BJ (cell line): ENCODE results near the gene LZTR1. TPM values are rescaled to one million over a fixed set of nuclear protein-coding genes. Genes with fewer than 3 reads are reported as not detected.

Experiments used
- CTCF ChIA-PET: fragments of 350-600 bp; formaldehyde crosslinking; extraction: SDS; loops from one replicate; lab custom pipeline; 2021; ENCODE audit warnings: antibody characterized with exemption, inconsistent platforms; lab: Yijun Ruan, JAX
- POLR2A ChIA-PET: fragments of 300-600 bp; sonication (Branson Sonifier 250); formaldehyde crosslinking; extraction: SDS; loops from one replicate; lab custom pipeline; 2021; ENCODE audit warnings: antibody characterized with exemption; lab: Charles Lee
- DNase-seq: peaks from one replicate; pipeline ENCODE4 v3.0.0-alpha.2; 2011; ENCODE audit warnings: low read depth
- H3K27me3 ChIP-seq: 2 replicates; pipeline ENCODE4 v1.6.0; 2011; ENCODE audit warnings: low read length; ENCODE audit not compliant: control insufficient read depth, insufficient read depth
- H3K36me3 ChIP-seq: 2 replicates; pipeline ENCODE4 v1.5.1; 2011; ENCODE audit warnings: low read length; ENCODE audit not compliant: control insufficient read depth, insufficient read depth
- H3K4me3 ChIP-seq: 2 replicates; pipeline ENCODE4 v1.5.1; 2011; ENCODE audit warnings: low read depth, mild to moderate bottlenecking, control low read depth, low read length
- polyA plus RNA-seq: library from polyadenylated mRNA; depleted of rRNA; stranded (reverse); fragments of >200 nt; gene quantifications from 2 replicates; pipeline ENCODE4 v1.2.3, GENCODE V29; 2011
- TF ChIP-seq, protein P1 (sequence below): IDR thresholded peaks from 2 replicates; pipeline ENCODE4 v1.5.1; 2011; ENCODE audit warnings: low read depth, mild to moderate bottlenecking, control low read depth, inconsistent platforms, low read length, moderate library complexity; ENCODE audit not compliant: insufficient read depth

LZTR1 gene
- polyA plus RNA-seq, 1 experiment: 45.9 TPM

DNA sequence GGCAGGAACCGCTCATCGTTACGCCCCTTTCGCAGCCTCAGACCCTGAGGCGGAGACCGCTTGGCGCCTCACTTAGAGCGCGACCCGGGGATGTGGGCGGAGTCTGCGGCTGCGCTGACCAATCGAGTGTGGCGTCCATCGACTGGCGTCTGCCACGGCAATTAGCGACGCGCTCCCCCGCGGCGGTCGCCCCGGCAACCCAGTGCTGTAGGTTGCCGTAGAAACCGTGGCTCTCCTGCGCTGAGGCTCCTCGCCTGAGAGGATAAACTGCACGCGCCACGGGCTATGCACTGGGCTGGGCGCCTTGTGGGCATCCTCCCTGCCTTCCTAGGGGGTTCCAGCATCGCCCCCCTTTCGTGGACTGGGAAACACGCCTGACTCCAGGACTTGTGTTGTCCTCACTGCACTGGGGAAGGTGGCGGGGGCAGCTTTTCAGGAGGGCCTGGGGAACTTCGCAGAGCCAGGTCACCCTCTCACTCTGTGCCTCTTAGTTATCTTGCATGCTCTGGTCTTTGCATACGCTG, 32.2 kb downstream of the LZTR1 start:
- Histone ChIP-seq H3K4me3 (peak overlapping the region; percentile 60), H3K27me3 (no peaks in the 10 kb centered on the region; the same call in 1 of the 2 replicates), H3K36me3 (no peaks in the 10 kb centered on the region)
- POLR2A ChIA-PET: no interaction called here
- CTCF ChIA-PET: interaction anchor here (1.1 to 1.4 kb wide), 2 partner anchors 12 to 129 kb away, joined by 4 read pairs; partner anchors contain the start of gene THAP7
- peak; percentile 63 for DNase-seq
- TF ChIP-seq, protein P1, sequence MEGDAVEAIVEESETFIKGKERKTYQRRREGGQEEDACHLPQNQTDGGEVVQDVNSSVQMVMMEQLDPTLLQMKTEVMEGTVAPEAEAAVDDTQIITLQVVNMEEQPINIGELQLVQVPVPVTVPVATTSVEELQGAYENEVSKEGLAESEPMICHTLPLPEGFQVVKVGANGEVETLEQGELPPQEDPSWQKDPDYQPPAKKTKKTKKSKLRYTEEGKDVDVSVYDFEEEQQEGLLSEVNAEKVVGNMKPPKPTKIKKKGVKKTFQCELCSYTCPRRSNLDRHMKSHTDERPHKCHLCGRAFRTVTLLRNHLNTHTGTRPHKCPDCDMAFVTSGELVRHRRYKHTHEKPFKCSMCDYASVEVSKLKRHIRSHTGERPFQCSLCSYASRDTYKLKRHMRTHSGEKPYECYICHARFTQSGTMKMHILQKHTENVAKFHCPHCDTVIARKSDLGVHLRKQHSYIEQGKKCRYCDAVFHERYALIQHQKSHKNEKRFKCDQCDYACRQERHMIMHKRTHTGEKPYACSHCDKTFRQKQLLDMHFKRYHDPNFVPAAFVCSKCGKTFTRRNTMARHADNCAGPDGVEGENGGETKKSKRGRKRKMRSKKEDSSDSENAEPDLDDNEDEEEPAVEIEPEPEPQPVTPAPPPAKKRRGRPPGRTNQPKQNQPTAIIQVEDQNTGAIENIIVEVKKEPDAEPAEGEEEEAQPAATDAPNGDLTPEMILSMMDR: no peak

DNA sequence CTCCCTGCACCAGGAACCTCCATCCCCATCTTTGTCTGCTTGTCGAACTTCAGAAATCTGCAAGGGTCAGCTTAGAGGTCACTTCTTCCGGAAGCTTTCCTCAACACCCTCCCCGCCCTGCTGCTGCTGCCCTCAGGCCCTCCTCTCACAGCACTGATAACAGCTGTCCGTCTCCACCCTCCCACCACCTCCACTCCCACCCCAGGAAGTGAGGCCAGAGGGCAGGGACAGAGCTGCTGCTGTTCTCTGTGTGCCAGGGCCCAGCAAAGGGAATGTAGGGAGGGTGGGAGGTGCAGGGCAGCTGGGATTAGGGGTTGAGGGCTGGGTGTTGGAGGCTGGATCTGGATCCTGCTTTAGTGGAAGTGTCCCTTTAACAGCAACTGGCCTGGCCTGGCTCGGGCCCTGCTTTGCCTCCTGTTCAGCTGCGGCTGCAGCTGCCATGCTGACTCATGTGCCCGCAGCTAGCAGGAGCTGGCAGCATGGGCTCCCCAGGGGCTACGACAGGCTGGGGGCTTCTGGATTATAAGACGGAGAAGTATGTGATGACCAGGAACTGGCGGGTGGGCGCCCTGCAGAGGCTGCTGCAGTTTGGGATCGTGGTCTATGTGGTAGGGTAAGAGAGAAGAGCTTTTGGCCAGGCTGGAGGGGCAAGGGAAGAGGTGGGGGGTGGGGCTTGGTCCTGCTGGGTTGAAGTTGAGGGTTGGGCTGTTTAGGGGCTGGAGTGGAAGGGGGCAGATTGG, 32.8 kb downstream of the LZTR1 start, which contains the start of gene P2RX6:
P2RX6 (plus strand) TSS at position 440 of the 740 bp plus-strand sequence; CDS start at position 450, 10 bp downstream.
- DNase-seq: no peak
- no peaks in the 10 kb centered on the region; the same call in 1 of the 2 replicates for H3K27me3 ChIP-seq
- CTCF ChIA-PET: interaction anchor here (0.7 to 1.6 kb wide), 3 partner anchors 12 to 55 kb away, joined by 3 to 4 read pairs (median 3); partner anchors contain the start of gene THAP7
- H3K36me3 ChIP-seq: no peaks in the 10 kb centered on the region
- POLR2A ChIA-PET: no interaction called here
- TF ChIP-seq, protein P1: no peak
- H3K4me3 ChIP-seq: peak within 1 kb of the TSS; percentile 60

DNA sequence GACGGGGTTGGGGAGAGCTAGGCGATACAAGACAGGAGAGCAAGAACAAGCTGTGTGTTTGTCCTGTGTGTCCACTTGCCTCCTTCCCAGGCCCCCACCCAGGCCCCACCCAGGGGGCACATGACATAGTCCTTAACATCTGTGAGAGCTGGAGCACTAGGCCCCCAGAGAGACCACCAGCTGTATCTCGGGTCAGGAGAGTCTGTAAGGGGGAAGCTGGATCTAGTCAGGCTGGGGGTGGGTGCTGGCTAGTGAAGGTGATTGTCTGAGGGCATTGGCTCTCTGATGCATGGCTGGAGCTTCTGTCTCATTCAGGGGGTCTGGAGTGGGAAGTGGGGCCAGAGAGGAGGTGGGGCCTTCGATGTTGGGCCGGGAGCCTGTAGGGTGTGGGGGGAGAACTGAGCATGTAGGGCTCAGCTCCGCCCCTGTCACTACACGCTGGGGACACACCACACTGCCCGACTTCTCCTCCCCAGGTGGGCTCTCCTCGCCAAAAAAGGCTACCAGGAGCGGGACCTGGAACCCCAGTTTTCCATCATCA, 33.4 kb downstream of the LZTR1 start:
- ChIA-PET POLR2A (no interaction called here), CTCF (interaction anchor here (0.7 to 1.6 kb wide), 3 partner anchors 13 to 54 kb away, joined by 3 to 4 read pairs (median 3); partner anchors contain the start of gene THAP7)

DNA sequence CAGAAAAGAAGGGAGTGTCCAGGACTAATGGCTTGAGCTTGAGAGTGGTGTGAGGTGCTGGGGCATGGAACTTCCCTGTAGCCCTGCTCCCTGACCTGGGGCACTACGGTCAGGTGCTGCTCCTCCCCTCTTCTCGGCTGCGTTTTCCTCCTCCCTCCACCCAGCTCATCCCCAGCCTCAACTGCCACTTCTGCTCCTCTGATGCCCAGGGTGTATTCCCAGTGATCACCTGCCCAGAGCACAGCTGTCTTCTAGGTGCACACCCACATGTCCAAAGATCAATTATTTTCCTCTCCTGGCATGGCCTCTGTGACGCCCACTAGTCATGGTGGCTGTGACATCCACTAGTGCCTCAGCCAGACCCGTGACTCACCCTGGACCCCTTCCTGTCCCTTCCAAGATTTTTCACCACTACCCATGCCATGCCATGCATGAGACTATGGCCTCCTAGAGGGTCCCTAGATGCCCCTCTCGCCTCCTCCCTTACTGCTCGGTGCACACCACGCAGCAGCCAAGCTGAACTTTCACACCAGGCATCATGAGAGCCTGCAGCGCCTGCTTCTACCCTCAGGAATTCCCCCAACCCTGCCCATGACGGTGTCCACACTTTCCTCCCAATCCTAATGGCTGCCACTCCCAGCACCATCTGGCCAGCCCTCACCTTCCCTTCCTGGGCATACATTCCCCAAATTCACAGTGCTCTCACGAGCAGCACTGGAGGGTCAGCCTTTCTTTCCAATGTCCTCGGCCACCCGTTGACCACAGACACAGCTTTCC, 34.7 kb downstream of the LZTR1 start:
- Histone ChIP-seq H3K36me3 (no peaks in the 10 kb centered on the region), H3K4me3 (no peak overlapping the region), H3K27me3 (no peaks in the 10 kb centered on the region; the same call in 1 of the 2 replicates)
- no peak for DNase-seq
- POLR2A ChIA-PET: no interaction called here
- TF ChIP-seq, protein P1: no peak
- CTCF ChIA-PET: no interaction called here

More for the DNA sequence above, 33.4 kb downstream of the LZTR1 start:
- no peaks in the 10 kb centered on the region; the same call in 1 of the 2 replicates for H3K27me3 ChIP-seq
- TF ChIP-seq, protein P1: no peak
- no peak for DNase-seq
- H3K36me3 ChIP-seq: no peaks in the 10 kb centered on the region
- no peak overlapping the region; the same call in 1 of the 2 replicates for H3K4me3 ChIP-seq
